GM21786 (cell line): Measurements from ENCODE around the gene GPC6.

ENCODE experiments used
- ATAC-seq: cut with Tn5 transposase; IDR thresholded peaks from one replicate; pipeline ENCODE4 v1.9.1; 2021; ENCODE audit not compliant: unreplicated experiment

The GPC6 gene

GRCh38 chr13:93368296-93368695 lies 141.7 kb downstream of the GPC6 start:
- ATAC-seq = no peak

DNA sequence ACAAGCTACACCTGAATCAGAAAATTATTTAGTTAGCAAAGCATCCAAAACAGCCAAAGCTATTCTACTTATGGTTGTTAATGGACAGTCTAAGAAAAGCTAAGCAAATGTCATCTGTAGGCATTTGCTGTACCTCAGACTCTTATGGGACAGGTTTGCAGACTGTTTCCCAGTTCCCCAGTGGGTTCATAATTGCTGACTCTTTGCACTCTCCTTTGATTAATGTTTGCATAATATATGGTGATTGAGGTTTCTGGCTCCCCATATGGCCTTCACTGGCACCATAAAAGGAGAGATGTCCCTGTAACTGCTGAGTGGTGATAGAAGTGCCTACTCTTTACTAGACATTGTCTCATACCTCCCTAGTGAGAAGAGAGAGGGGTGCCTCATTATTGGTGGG lies 142.1 kb downstream of the GPC6 start:
- no peak for ATAC-seq

DNA sequence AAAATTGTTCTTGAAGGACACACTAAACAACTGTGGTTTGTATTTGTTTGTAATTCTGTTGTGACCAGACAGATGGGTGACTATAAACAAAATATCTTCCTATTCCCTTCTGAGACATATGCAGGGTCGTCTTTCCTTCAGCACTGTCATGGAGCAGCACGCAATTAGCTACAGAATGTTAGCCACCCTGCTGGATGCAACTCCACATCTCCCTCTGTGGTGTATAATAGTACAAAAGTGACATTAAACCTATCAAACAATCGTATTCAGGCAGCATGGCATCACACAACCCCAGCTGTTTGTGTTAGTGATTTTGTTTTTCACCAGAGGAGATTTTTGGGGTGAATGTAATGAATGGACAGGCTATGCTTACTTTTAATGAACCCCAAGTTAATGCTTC lies 146.2 kb downstream of the GPC6 start:
- ATAC-seq = no peak

GRCh38 chr13:93375491-93375890 lies 148.9 kb downstream of the GPC6 start:
- ATAC-seq = no peak

DNA sequence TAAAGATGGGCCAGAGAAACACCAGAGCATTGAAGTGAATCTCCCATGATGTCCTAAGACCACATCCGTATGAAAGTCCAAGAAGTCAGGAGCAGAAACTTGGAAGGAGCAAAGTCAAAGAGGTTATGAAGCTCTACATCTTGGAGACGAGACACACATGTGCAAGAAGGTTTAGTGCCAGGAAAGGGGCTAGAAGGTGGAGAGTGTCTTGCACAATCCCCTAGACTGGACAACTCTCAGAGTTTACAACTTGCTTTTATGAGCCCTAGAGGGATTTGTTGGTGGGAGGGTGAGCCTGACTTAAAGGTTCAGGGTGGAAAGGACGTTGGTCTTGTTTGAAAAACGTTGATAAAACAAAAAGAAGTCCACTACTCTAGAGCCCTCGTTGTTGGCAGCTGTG lies 150.6 kb downstream of the GPC6 start:
- no peak for ATAC-seq

- no peak for ATAC-seq
These were observed 151.6 kb downstream of the GPC6 start for GRCh38 chr13:93378184-93378583.

GRCh38 chr13:93386116-93386515 lies 159.5 kb downstream of the GPC6 start:
- no peak for ATAC-seq

- no peak for ATAC-seq
These were observed 162.1 kb downstream of the GPC6 start for GRCh38 chr13:93388701-93389100.

DNA sequence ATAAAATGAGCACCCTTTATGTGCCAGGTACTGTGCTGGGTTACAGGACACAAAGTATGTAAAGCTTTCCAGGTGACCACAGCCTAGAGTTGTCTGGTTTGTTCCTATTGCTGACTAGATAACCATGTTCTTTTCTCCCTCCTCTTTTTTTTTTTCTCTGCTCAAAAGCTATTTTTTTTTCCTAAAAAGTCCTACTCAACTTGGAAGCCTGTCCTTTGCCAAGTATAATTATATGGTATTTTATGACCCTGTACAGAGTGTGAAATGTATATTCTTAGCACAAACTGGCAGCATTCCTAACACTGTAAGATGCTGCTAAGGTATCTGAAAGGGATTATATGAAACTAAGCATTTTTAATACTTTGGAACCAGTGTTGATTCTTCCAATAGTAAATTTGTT lies 171.0 kb downstream of the GPC6 start:
- no peak for ATAC-seq

DNA sequence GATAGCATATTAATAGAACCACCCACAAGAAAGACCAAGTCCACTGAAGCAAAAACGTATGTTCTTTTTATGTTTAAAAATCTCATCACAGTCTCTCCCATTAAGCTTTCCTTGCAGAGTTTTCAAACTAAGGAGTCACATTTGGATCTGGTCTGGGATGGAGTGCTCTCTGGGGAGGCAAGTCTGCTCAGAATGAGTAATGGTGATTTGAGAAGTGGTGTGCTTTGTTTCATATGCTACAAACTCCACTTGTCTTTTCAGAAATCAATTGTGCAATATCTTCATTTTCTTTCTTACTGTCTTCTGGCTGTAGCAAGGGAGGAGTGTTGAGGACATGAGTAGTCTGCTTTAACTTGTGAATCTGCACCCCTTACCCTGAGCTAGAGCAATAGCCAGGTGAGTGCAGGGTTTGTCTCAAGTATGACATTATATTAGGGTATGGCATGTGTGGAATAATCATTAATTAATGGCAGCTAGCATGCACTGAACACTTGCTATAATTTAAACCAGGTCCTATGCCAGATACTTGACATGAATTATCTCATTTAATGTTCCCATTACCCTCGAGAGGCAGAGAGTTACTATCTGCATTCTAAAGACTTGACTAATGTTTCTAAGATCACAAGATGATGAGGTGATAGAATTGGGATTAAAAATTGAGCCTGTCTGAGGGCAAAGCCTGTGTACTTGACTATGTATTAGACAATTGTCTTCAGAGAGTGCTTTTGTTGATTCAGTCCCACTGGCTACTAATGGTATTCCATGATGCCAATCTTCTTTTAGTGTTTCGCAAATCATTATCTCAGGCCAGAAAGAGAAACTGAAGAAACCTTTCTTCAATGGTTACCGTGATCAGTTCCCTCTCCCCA lies 171.8 kb downstream of the GPC6 start:
- no peak for ATAC-seq

- no peak for ATAC-seq
These were observed 172.6 kb downstream of the GPC6 start for GRCh38 chr13:93399212-93399611.

DNA sequence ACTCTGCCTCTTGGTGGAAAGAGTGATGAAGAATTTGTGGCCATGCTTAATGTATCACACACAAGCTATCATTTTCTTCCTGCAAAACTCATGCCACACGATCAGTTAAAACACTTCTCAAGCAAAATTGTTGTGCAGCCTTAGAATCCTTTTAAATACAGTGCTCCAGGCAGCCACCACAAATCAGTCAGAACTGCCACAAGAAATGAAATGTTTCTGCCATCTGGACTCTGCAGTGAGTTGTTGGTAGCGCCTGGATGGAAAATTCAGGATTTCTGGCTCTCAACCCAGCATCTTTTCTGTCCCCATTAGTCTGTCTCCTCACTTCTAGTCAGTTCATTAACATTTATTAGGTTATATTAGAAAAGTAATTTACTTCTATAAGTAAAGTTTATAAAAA lies 179.5 kb downstream of the GPC6 start:
- no peak for ATAC-seq

- no peak for ATAC-seq
These were observed 180.9 kb downstream of the GPC6 start for GRCh38 chr13:93407551-93407950.

DNA sequence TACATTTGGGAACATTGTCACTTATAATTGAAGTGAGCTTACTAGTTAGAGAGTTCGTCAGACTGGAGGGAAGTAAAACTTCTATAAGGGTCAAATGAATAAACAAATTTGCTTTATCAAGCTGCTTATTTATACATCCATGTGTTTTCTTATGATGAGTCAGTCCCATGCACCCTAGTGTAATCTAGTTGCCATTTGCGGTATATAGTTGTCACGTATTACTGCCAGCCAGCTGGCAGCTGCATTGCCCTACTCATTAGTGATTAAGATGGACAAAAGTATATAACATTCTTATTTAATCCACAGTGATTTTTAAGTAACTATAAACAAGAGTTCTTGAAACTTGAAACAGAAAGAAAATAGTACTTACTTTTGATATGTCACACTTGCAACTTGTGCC lies 182.4 kb downstream of the GPC6 start:
- no peak for ATAC-seq

DNA sequence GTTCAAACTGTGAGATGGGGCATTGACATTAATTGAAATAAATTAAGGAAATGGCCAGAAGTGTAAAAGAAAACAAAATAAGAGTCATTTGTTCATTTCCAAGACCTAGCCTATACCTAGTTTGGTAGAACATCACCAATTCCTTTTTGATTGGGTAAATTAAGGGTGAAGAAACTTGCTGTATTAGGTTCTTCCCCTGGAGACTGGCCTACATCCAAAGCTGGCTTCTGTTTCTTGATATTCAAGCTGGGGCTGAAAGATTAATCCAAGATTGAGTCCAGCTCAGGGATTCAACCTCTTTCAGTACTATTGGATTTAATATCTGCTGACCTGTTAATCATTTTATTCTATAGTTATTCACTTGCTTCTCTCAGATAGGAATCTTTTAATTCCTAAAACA lies 183.2 kb downstream of the GPC6 start:
- ATAC-seq = no peak

GRCh38 chr13:93411186-93411680 lies 184.6 kb downstream of the GPC6 start:
- ATAC-seq = no peak

DNA sequence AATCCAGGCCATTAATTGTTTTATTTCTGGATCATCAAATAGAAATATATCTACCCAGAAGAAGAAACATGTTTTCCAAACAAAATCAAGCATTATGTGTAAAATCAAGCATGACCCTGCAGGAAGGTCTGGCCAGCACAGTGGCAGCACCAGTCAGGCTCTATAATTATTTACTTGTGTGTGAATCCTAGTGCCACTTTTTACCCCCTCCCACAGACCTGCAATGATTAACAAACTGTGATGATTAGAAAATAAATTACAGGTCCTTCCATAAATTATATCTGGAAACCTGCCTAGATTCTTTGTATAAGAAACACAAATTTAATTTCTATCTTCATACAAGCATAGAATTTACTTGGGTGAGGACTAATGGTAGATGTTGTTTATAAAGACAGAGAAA lies 186.1 kb downstream of the GPC6 start:
- ATAC-seq = no peak

GRCh38 chr13:93413972-93414717 lies 187.5 kb downstream of the GPC6 start:
- no peak for ATAC-seq

DNA sequence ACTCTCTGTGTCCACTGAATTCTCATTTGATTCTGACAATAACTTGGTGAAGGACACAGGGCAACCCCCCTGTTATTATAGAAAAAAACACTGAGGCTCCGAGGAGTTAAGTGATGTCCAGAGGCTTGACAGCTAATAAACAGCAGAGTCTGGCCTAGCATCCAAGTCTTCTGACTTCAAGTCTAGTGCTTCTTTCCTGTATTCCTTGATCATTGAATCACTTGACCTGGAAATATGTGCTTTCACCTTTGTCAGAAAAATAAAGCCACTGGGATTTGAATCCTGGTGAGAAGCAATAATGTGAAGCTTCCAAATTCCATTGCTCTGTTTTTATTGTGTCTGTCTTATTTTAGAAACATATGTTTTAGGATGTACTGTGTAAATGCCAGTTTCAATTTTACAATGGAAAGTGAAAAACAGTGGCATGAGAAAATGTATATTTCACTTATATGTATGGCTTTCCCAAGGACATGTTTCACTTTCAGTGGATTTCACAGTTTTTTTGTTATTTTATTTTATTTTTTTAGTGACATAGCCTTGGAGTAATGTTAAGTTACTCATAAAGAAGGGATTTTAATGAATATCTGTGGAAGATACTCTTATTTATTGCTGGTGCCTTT lies 190.2 kb downstream of the GPC6 start:
- no peak for ATAC-seq

DNA sequence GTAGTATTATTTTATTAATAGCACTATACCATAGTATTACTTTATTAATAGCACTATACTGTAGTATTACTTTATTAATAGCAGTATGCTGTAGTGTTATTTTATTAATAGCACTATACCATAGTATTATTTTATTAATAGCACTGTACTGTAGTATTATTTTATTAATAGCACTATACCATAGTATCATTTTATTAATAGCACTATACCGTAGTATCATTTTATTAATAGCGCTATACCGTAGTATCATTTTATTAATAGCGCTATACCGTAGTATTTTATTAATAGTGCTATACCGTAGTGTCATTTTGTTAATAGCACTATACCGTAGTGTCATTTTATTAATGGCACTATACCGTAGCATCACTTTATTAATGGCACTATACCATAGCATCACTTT lies 191.8 kb downstream of the GPC6 start:
- no peak for ATAC-seq

DNA sequence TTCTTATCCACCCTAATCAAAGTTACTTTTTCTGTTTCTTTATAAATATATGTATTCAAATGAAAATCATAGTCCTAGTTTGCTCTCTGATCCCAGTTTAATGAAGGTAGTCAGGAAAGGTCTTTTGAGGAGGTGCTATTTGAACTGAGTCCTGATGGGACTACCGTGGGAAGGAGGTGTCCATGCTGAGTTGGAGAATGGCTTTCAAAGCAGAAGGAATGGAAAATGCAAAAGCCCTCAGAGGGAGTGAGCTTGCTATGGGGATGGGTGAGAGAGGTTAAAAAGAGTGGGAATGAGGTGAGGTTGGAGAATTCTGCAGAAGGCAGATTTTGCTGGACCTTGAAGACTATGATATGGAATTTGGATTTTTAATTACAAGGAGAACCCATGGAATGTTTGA lies 193.6 kb downstream of the GPC6 start:
- ATAC-seq = no peak

- ATAC-seq = no peak
These were observed 194.3 kb downstream of the GPC6 start for GRCh38 chr13:93420887-93421286.
